Prostate gland (tissue), 2 donors: ENCODE data around the gene ATXN1. TPM values are rescaled to one million over a fixed set of nuclear protein-coding genes. Genes with fewer than 3 reads are reported as not detected.

ENCODE experiments used
- DNase-seq: peaks from one replicate; pipeline ENCODE4 v3.0.0-alpha.2; 2019; ENCODE audit warnings: low spot score
- H3K27ac ChIP-seq, 2 donors: fragments of 200-600 bp; sonication (generic); 2 replicates each; pipeline ENCODE4 v1.5.1; 2017 to 2019
- H3K27me3 ChIP-seq: fragments of 200-600 bp; sonication (generic); replicated peaks from 2 replicates; pipeline ENCODE4 v1.5.1; 2019; ENCODE audit not compliant: insufficient read depth
- H3K36me3 ChIP-seq, 2 donors: fragments of 200-600 bp; sonication (generic); 1 replicate in 1 of 2; 2 replicates in 1 of 2; pipeline versions ENCODE4 v1.5.1 to v1.8.1; 2017 to 2019
- H3K4me1 ChIP-seq: fragments of 200-600 bp; sonication (generic); replicated peaks from 2 replicates; pipeline ENCODE4 v1.5.1; 2019
- H3K4me3 ChIP-seq, 2 donors: fragments of 200-600 bp; sonication (generic); 2 replicates each; pipeline ENCODE4 v1.5.1; 2017 to 2019
- H3K9me3 ChIP-seq: fragments of 200-600 bp; sonication (generic); 2 replicates; pipeline ENCODE4 v1.5.1; 2017
- CTCF ChIP-seq, 4 experiments: fragments of 200-600 bp in 2 of 4; fragments of 450-650 bp in 2 of 4; sonication (generic) in 2 of 4; IDR thresholded peaks; 1 replicate in 3 of 4; 2 replicates in 1 of 4; pipeline ENCODE4 v1.5.1; 2016 to 2019; ENCODE audit warnings: antibody characterized with exemption in 4 of 4, mild to moderate bottlenecking in 2 of 4, moderate library complexity in 2 of 4
- POLR2A ChIP-seq: fragments of 450-650 bp; IDR thresholded peaks from one replicate; pipeline ENCODE4 v1.6.1; 2016; ENCODE audit warnings: antibody characterized with exemption, mild to moderate bottlenecking
- POLR2AphosphoS5 ChIP-seq: sonication (generic); formaldehyde crosslinking; IDR thresholded peaks from one replicate; pipeline ENCODE4 v1.6.1; 2017; ENCODE audit warnings: antibody characterized with exemption
- WGBS: methylation state at CpG from one replicate; pipeline ENCODE4 v1.1.5; 2018; 5-methylcytosine and 5-hydroxymethylcytosine counted together
- intact Hi-C: fragments of 100-400 bp; cut with DNase I; formaldehyde crosslinking; loops from one replicate; pipeline ENCODE4 v1.14.2; 2022
- total RNA-seq, 2 donors: library from RNA; depleted of rRNA; stranded (reverse); fragments of >200 nt; gene quantifications; one replicate each; pipeline ENCODE4 v1.1.0, GENCODE V29; 2016

Gene ATXN1
- total RNA-seq, 2 donors from 2014 or later = 28.5 to 89.0 TPM

DNA sequence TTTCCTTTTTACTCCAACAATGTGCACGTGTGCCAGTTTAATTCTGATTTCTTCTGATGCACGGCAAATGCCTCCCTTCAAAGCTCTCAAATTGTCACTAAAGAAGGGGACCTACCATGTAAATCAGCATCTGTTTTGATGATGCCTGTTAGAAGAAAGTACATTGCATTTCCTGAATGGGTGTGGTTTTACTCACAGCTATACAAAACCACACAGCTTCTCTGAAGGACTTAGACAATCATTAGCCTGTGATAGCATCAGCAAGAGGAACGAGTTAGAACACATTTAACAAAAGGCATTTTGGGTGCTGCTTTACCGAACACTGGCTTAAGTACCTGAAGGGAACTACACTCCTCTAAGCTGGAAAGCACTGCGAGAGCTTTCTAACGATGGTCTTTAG lies 109.4 kb downstream of the ATXN1 start:
- peak; percentile 19 for DNase-seq
- Histone ChIP-seq H3K27me3 (no peaks in the 10 kb centered on the region), H3K27ac (no peak overlapping the region), H3K4me1 (no peaks in the 10 kb centered on the region), H3K36me3 (no peaks in the 10 kb centered on the region), H3K9me3 (no peaks in the 10 kb centered on the region), H3K4me3 (no peak overlapping the region)
- TF ChIP-seq POLR2A (no peak), CTCF (IDR thresholded peaks at IDR 0.05) (no peak), POLR2AphosphoS5 (peak; percentile 44)
- WGBS = 43% methylated on average over 6 of the region's 6 CpGs
- intact Hi-C loops = no loop called here

GRCh38 chr6:16649890-16650289 lies 111.4 kb downstream of the ATXN1 start:
- intact Hi-C loops = no loop called here
- Histone ChIP-seq H3K36me3 (no peaks in the 10 kb centered on the region), H3K27me3 (no peaks in the 10 kb centered on the region), H3K4me3 (no peak overlapping the region), H3K9me3 (no peaks in the 10 kb centered on the region), H3K4me1 (no peaks in the 10 kb centered on the region), H3K27ac (no peak overlapping the region)
- DNase-seq = no peak
- WGBS = 88% methylated on average over 5 of the region's 5 CpGs
- TF ChIP-seq CTCF (IDR thresholded peaks at IDR 0.05) (no peak), POLR2AphosphoS5 (no peak), POLR2A (no peak)

DNA sequence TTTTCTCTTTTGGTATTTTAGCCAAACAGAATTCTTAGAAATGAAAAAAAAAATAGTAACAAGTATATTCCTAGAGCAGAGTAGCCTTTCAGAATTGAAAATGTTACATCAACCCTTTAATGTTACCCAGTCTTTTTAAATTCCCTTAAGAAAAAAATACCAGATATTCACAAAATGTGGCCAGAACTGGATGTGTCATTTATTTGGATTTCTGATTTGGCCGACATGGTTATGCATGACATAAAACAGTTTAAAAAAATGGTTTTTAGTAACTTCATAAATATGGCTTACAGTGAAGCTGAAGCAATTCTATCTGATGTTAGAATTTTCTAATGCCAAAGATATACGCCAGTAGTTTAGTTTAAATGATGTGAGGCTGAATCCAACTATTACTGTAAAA lies 112.0 kb downstream of the ATXN1 start:
- no peak overlapping the region for H3K4me3 ChIP-seq
- WGBS = 80% methylated on average over 2 of the region's 2 CpGs
- no peak for DNase-seq
- no peaks in the 10 kb centered on the region for H3K27me3 ChIP-seq
- H3K9me3 ChIP-seq = no peaks in the 10 kb centered on the region
- no peak overlapping the region for H3K27ac ChIP-seq
- H3K4me1 ChIP-seq = no peaks in the 10 kb centered on the region
- no peaks in the 10 kb centered on the region for H3K36me3 ChIP-seq
- intact Hi-C loops = no loop called here
- no peak for TF ChIP-seq POLR2AphosphoS5
- TF ChIP-seq CTCF (IDR thresholded peaks at IDR 0.05) = no peak
- TF ChIP-seq POLR2A = no peak

DNA sequence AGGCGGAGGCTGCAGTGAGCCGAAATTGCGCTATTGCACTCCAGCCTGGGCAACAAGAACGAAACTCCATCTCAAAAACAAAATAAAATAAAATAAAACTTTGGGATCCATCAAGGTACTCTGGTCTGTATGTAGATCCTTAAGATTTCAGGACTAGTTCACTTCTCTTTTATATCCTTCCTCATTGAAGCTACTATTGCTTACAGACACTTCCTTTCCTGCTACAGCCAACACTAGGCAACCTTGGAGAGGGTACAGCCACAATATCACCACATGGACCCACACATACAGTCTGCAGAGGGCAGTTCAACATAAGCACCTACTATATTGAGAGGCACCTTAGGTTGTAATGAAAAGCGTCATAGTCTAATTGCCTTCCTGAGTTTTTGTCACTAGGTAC lies 113.3 kb downstream of the ATXN1 start:
- intact Hi-C loops = no loop called here
- Histone ChIP-seq H3K4me1 (no peaks in the 10 kb centered on the region), H3K27ac (no peak overlapping the region), H3K4me3 (no peak overlapping the region), H3K27me3 (no peaks in the 10 kb centered on the region), H3K9me3 (no peaks in the 10 kb centered on the region), H3K36me3 (no peaks in the 10 kb centered on the region)
- TF ChIP-seq POLR2AphosphoS5 (no peak), POLR2A (no peak), CTCF (IDR thresholded peaks at IDR 0.05) (no peak)
- DNase-seq = no peak
- WGBS = 94% methylated on average over 5 of the region's 5 CpGs

GRCh38 chr6:16647422-16647821 lies 113.8 kb downstream of the ATXN1 start:
- no peak overlapping the region for H3K4me3 ChIP-seq
- no peaks in the 10 kb centered on the region for H3K27me3 ChIP-seq
- DNase-seq = no peak
- no peaks in the 10 kb centered on the region for H3K9me3 ChIP-seq
- H3K36me3 ChIP-seq = no peaks in the 10 kb centered on the region
- no peak overlapping the region for H3K27ac ChIP-seq
- no peak for TF ChIP-seq POLR2A
- TF ChIP-seq CTCF (IDR thresholded peaks at IDR 0.05) = no peak
- TF ChIP-seq POLR2AphosphoS5 = no peak
- no peaks in the 10 kb centered on the region for H3K4me1 ChIP-seq
- intact Hi-C loops = no loop called here
- 90% methylated on average over 4 of the region's 4 CpGs for WGBS
